Measurements from ENCODE around the gene PXN.

- TF ChIP-seq EZH2phosphoT487 (IDR thresholded peaks at IDR 0.05; ENCODE audit: insufficient read depth, low read depth) (no peak), EZH2 (IDR thresholded peaks at IDR 0.05; ENCODE audit: insufficient read depth, poor library complexity, severe bottlenecking) (no peak)
These were observed 71.3 kb downstream of the PXN start for GRCh38 chr12:120194226-120194533.

Measured in GM23248 (cell line).